Stomach (tissue), 9 donors: ENCODE data around the gene NKX6-2. TPM values are rescaled to one million over a fixed set of nuclear protein-coding genes. Genes with fewer than 3 reads are reported as not detected.
"Not testable (repeated sequence)": the region's sequence is repeated elsewhere in the genome, so short reads cannot be mapped to it uniquely, and the experiment has no call there.

Experiments used
- DNase-seq, 2 donors: peaks; one replicate each; pipeline versions ENCODE4 v3.0.0 to v3.0.0-alpha.2; 2013 to 2019
- H3K27ac ChIP-seq, 5 donors: fragments of 200-600 bp in 4 of 5; sonication (generic) in 4 of 5; one replicate each; pipeline ENCODE4 v1.5.1; 2013 to 2019; ENCODE audit warnings: mild to moderate bottlenecking in 1 of 5, moderate library complexity in 1 of 5
- H3K27me3 ChIP-seq, 3 donors: fragments of 200-600 bp; sonication (generic); one replicate each; pipeline ENCODE4 v1.5.1; 2017 to 2019; ENCODE audit warnings: mixed run types in 1 of 3
- H3K36me3 ChIP-seq, 4 donors: fragments of 200-600 bp; sonication (generic); 1 replicate in 3 of 4; 2 replicates in 1 of 4; pipeline ENCODE4 v1.5.1; 2016 to 2019
- H3K4me1 ChIP-seq, 4 donors: fragments of 200-600 bp; sonication (generic); one replicate each; pipeline ENCODE4 v1.5.1; 2016 to 2019
- H3K4me3 ChIP-seq, 4 donors: fragments of 200-600 bp; sonication (generic) in 3 of 4; one replicate each; pipeline ENCODE4 v1.5.1; 2016 to 2019; ENCODE audit warnings: mild to moderate bottlenecking in 1 of 4
- H3K9me3 ChIP-seq, 4 donors: fragments of 200-600 bp; sonication (generic); one replicate each; pipeline ENCODE4 v1.5.1; 2016 to 2019
- EP300 ChIP-seq: sonication (generic); formaldehyde crosslinking; IDR thresholded peaks from one replicate; pipeline ENCODE4 v1.6.1; 2017; ENCODE audit warnings: antibody characterized with exemption
- POLR2A ChIP-seq, 4 donors: fragments of 450-650 bp; IDR thresholded peaks; one replicate each; pipeline ENCODE4 v1.6.1; 2016; ENCODE audit warnings: antibody characterized with exemption in 4 of 4, control low read depth in 2 of 4, mild to moderate bottlenecking in 1 of 4, moderate library complexity in 1 of 4
- POLR2AphosphoS5 ChIP-seq, 3 donors: sonication (generic); formaldehyde crosslinking; IDR thresholded peaks; one replicate each; pipeline ENCODE4 v1.6.1; 2016; ENCODE audit warnings: antibody characterized with exemption in 3 of 3
- WGBS, 5 donors: extraction: QIAGEN DNeasy Blood & Tissue Kit in 3 of 5; methylation state at CpG; one replicate each; pipeline versions ENCODE4 v1.1.5 to v1.1.7; 2013 to 2018; 5-methylcytosine and 5-hydroxymethylcytosine counted together
- intact Hi-C: fragments of 100-400 bp; cut with DNase I; formaldehyde crosslinking; loops from one replicate; pipeline ENCODE4 v1.15.1; 2023; ENCODE audit warnings: low total_unique reads
- polyA plus RNA-seq, 3 donors: library from polyadenylated mRNA; stranded (reverse); fragments of 200-250 nt; gene quantifications; one replicate each; pipeline ENCODE4 v1.2.3, GENCODE V29; 2013
- total RNA-seq, 5 donors: library from RNA; depleted of rRNA; stranded (reverse); fragments of >200 nt; gene quantifications; one replicate each; pipeline versions ENCODE4 v1.1.0 to v1.2.3, GENCODE V29; 2014 to 2016
- TF ChIP-seq, protein P1 (sequence below), 7 experiments: fragments of 450-650 bp in 4 of 7; fragments of 200-600 bp in 3 of 7; sonication (generic) in 3 of 7; IDR thresholded peaks; one replicate each; pipeline ENCODE4 v1.5.1; 2016 to 2019; ENCODE audit warnings: antibody characterized with exemption in 7 of 7, control low read depth in 2 of 7, mild to moderate bottlenecking in 1 of 7
- donor health status: healthy with polysubstance abuse.
- donor health status: Bipolar disorder and iron deficiency.
- donor health status: healthy.

NKX6-2 gene
- total and polyA plus RNA-seq, 8 donors = 0.65 to 75.8 (median 10.0) TPM; not detected in 2

DNA sequence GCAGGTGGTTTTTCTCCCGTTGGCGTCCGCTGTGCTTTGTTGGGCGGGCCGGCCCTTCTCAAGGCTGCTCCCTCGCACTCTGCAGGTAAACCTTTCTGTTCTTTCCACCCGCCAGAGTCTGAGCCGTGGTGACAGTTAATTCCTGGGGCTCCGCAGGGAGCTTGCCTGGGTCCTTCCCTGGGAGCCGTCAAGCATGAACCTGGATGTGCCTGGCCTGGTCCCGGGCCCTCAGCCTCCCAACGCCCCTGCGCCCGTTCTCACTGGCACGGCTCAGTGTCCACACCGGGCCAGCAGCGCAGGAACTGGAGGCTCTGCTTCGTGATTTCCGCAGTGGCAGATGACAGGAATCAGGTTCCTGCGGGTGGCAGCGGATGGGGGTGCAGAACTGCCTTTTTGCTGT, 10.9 kb upstream of the NKX6-2 start:
- Histone ChIP-seq H3K27ac (no peak overlapping the region), H3K4me3 (no peak overlapping the region), H3K9me3 (peaks cover 0 to 6% (median 3%) of the 10 kb centered on the region in 4 donors), H3K36me3 (no peaks in the 10 kb centered on the region), H3K4me1 (peaks cover 0 to 3% (median 0%) of the 10 kb centered on the region in 4 donors), H3K27me3 (peaks cover 0 to 18% (median 3%) of the 10 kb centered on the region in 3 donors)
- no peak for DNase-seq
- 78 to 92% (median 84%) methylated on average over 12 to 21 of the region's 21 CpGs for WGBS, 5 donors
- TF ChIP-seq EP300 (no peak), POLR2AphosphoS5 (IDR thresholded peaks at IDR 0.05) (no peak), POLR2A (IDR thresholded peaks at IDR 0.05) (no peak)
- TF ChIP-seq, protein P1, sequence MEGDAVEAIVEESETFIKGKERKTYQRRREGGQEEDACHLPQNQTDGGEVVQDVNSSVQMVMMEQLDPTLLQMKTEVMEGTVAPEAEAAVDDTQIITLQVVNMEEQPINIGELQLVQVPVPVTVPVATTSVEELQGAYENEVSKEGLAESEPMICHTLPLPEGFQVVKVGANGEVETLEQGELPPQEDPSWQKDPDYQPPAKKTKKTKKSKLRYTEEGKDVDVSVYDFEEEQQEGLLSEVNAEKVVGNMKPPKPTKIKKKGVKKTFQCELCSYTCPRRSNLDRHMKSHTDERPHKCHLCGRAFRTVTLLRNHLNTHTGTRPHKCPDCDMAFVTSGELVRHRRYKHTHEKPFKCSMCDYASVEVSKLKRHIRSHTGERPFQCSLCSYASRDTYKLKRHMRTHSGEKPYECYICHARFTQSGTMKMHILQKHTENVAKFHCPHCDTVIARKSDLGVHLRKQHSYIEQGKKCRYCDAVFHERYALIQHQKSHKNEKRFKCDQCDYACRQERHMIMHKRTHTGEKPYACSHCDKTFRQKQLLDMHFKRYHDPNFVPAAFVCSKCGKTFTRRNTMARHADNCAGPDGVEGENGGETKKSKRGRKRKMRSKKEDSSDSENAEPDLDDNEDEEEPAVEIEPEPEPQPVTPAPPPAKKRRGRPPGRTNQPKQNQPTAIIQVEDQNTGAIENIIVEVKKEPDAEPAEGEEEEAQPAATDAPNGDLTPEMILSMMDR (IDR thresholded peaks at IDR 0.05) = no peak
- intact Hi-C loops = no loop called here

DNA sequence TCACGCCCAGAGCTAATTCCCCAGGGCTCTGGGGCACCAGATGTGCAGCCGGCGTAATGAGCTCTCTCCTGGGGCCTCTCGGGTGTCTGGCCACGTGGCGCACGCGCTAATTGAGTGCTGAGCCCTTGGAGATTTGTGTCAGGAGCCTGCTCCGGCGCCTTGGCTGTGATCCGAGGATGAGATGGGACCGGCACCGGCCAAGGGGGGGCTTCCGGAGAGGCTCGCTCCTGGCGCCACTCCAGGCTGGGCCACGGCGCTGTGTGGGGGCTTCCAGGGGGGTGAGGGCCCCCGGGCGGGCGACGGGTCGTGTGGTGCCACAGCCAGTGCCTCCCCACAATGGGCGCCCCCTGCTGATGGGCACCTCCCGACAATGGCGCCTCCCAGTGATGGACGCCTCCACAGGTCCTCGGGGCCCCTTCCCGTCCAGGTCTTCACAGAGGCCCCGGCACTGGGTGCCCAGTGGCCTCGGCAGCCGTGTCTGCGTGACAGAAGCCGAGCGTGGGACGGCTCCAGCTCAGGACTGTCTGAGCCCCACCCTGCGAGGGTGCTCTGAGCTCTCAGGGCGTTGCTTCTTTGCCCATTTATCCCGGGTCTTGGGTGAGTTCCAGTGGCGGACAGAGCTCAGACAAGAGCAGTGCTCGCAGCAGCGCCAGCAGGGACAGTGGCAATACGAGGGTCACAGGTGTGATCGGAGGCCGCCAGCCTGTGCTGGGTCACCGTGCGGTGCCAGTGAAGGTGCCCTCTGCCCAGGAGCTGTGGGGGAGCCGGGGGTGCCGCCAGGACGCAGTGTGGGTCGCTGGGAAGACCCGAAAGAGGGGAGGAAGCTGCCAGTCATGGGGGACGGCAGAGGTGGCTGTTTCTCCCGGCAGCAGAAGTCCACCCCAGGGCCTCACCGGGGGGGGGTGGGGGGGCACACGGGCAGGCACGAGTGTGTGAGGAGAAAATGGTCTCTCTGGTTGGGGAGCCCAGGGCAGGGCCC, 8.2 kb upstream of the NKX6-2 start:
- H3K27me3 ChIP-seq = peaks cover 7 to 45% (median 12%) of the 10 kb centered on the region in 3 donors
- intact Hi-C loops = no loop called here
- peaks cover 0 to 3% (median 0%) of the 10 kb centered on the region in 4 donors for H3K4me1 ChIP-seq
- DNase-seq = no peak
- no peaks in the 10 kb centered on the region for H3K36me3 ChIP-seq
- no peak overlapping the region for H3K4me3 ChIP-seq
- no peaks in the 10 kb centered on the region for H3K9me3 ChIP-seq
- H3K27ac ChIP-seq = no peak overlapping the region
- TF ChIP-seq POLR2AphosphoS5 (IDR thresholded peaks at IDR 0.05) (no peak), POLR2A (IDR thresholded peaks at IDR 0.05) (no peak), EP300 (no peak)
- TF ChIP-seq, protein P1 (IDR thresholded peaks at IDR 0.05) = no peak
- WGBS, 5 donors = 62 to 73% (median 66%) methylated on average over 19 to 57 of the region's 57 CpGs

DNA sequence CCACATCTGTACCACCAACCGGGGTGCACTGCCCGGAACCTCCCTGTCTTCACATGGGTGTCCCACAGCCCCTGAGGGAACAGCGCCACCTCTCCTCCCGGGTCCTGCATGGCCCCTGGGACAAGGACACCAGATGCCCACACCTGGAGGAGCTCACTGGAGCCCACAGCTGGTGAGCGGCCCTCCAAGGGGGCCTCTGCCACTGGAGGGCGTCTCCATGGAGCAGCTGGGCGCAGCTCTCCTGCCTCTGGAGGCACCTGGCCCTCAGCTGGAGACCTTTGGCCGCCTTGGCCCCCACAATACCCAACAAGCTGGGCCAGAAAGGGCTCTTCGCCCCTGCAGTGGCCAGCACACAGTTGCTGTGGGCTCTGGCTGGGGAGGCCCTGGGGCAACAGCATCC, 7.3 kb upstream of the NKX6-2 start:
- Histone ChIP-seq H3K36me3 (no peaks in the 10 kb centered on the region), H3K4me1 (peaks cover 5 to 11% (median 6%) of the 10 kb centered on the region in 4 donors), H3K27me3 (peaks cover 16 to 54% (median 21%) of the 10 kb centered on the region in 3 donors), H3K4me3 (no peak overlapping the region), H3K27ac (no peak overlapping the region), H3K9me3 (no peaks in the 10 kb centered on the region)
- DNase-seq = no peak
- 87 to 95% (median 88%) methylated on average over 4 to 9 of the region's 9 CpGs for WGBS, 5 donors
- TF ChIP-seq POLR2A (IDR thresholded peaks at IDR 0.05) (no peak), POLR2AphosphoS5 (IDR thresholded peaks at IDR 0.05) (no peak), EP300 (no peak)
- TF ChIP-seq, protein P1 (IDR thresholded peaks at IDR 0.05) = no peak
- intact Hi-C loops = no loop called here

DNA sequence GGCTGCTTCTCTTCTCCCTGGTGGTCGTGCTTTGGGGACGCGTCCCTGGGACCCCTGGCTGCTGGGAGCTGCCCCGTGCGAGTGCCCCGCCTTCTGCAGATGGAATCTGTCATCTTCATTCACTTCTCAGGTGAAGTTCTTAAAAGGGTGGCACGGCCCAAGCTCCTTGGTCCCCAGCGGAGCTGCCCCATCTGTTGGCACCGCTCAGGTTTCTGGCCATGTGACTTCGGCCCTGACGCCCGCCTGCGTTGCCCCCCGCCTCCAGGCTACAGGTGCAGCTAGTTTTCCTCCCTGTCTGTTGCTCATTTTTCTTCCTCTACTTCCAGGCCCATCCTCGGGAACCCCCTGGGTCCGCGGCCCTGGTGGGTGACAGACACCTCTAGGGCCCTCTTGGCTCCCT, 6.8 kb upstream of the NKX6-2 start:
- H3K4me1 ChIP-seq = peaks cover 9 to 15% (median 10%) of the 10 kb centered on the region in 4 donors
- H3K27ac ChIP-seq = no peak overlapping the region
- intact Hi-C loops = no loop called here
- H3K4me3 ChIP-seq = no peak overlapping the region
- H3K9me3 ChIP-seq = no peaks in the 10 kb centered on the region
- TF ChIP-seq EP300 = no peak
- TF ChIP-seq, protein P1 (IDR thresholded peaks at IDR 0.05) = no peak
- no peak for TF ChIP-seq POLR2A (IDR thresholded peaks at IDR 0.05)
- no peak for TF ChIP-seq POLR2AphosphoS5 (IDR thresholded peaks at IDR 0.05)
- no peaks in the 10 kb centered on the region for H3K36me3 ChIP-seq
- peaks cover 20 to 59% (median 25%) of the 10 kb centered on the region in 3 donors for H3K27me3 ChIP-seq
- WGBS, 5 donors = 80 to 84% (median 83%) methylated on average over 10 to 17 of the region's 17 CpGs
- DNase-seq = no peak

DNA sequence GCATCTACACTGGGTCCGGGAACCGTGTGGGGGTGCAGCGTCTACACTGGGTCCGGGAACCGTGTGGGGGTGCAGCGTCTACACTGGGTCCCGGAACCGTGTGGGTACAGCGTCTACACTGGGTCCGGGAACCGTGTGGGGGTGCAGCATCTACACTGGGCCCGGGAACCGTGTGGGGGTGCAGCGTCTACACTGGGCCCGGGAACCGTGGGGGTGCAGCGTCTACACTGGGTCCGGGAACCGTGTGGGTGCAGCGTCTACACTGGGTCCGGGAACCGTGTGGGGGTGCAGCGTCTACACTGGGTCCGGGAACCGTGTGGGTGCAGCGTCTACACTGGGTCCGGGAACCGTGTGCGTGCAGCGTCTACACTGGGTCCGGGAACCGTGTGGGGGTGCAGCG, 6.2 kb upstream of the NKX6-2 start:
- H3K27ac ChIP-seq, H3K4me3 ChIP-seq, H3K36me3 ChIP-seq, DNase-seq, H3K9me3 ChIP-seq, intact Hi-C loops: not testable (repeated sequence)
- Histone ChIP-seq H3K27me3 (peaks cover 27 to 66% (median 32%) of the 10 kb centered on the region in 3 donors), H3K4me1 (peaks cover 16 to 22% (median 17%) of the 10 kb centered on the region in 4 donors)
- WGBS, 5 donors = 94 to 97% (median 95%) methylated on average over 20 to 33 of the region's 33 CpGs
